ENCODE measurements around the gene GREB1.

GREB1 gene

DNA sequence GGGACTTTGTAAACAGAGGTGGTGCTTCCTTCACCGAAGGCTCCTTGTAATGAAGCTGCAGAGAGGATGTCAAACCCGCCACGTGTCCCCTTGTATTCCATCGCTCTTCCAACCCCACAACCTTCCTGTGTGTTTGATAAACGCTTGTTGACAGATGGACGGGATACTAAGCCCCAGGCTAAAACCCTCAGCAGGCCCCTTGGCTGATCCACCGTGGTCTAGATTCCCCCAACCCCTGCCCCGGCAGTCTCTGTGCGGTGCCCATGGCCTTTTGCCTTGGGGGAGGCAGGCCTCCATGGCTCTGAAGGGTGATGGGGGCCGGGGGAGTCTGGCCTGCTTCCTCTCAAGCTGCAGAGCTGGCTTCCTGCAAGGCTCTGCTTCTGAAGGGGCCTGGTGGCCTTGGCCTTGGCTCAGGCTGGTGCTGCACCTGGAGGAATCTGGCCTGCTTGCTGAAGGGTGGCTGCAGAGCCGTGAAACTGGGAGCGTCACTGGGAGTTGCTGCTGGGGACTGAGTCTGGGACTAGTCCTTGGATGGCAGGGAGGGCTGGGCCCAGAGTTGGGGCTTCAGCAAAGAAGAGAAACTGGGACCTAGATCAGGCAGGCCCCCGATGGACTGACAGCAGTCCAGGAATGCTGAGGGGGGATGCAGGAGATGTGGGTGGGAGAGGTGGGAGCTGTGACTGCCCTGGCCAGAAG lies 145.8 kb downstream of the GREB1 start:
- Histone ChIP-seq H3K4ac (ENCODE audit: low read depth, low read length) (no peak overlapping the region), H3K9me3 (ENCODE audit: insufficient read depth, low read depth, low read length) (peaks cover 3% of the 10 kb centered on the region), H3K79me1 (ENCODE audit: low read length) (no peaks in the 10 kb centered on the region), H3K14ac (ENCODE audit: low read length) (no peak overlapping the region), H3K4me2 (ENCODE audit: low read length) (no peak overlapping the region), H3K4me3 (ENCODE audit: low read depth, low read length) (no peak overlapping the region), H3K27me3 (ENCODE audit: insufficient read depth, low read length) (no peaks in the 10 kb centered on the region), H3K36me3 (ENCODE audit: control insufficient read depth in 1 of 2, insufficient read depth in 2 of 2, low read length in 2 of 2) (no peaks in the 10 kb centered on the region), H2AFZ (ENCODE audit: insufficient read depth, low read length, poor library complexity) (no peak overlapping the region), H2BK120ac (ENCODE audit: insufficient read depth, low read length, poor library complexity) (no peak overlapping the region), H4K12ac (ENCODE audit: low read depth, low read length) (no peak overlapping the region), H3K9ac (ENCODE audit: low read length) (no peak overlapping the region), H3K23ac (ENCODE audit: low read length) (no peak overlapping the region), H3K27ac (ENCODE audit: low read depth, low read length) (no peak overlapping the region), H3K4me1 (ENCODE audit: control insufficient read depth in 1 of 2, insufficient read depth in 2 of 2, low read length in 2 of 2) (peaks cover 0 to 3% of the 10 kb centered on the region in 2 experiments), H4K8ac (ENCODE audit: low read depth, low read length) (no peak overlapping the region), H4K91ac (ENCODE audit: low read depth, low read length) (no peak overlapping the region), H2BK12ac (ENCODE audit: low read length) (no peak overlapping the region), H3K18ac (ENCODE audit: low read length) (no peak overlapping the region), H3K79me2 (ENCODE audit: control insufficient read depth, insufficient read depth, low read length, poor library complexity) (no peaks in the 10 kb centered on the region), H2AK5ac (ENCODE audit: low read length) (no peak overlapping the region), H2BK5ac (ENCODE audit: low read depth, low read length, poor library complexity) (no peak overlapping the region)
- WGBS (ENCODE audit: extremely low coverage, insufficient coverage, insufficient read length): no CpG with 5 or more reads among the region's 13 CpGs
- DNase-seq: no peak

DNA sequence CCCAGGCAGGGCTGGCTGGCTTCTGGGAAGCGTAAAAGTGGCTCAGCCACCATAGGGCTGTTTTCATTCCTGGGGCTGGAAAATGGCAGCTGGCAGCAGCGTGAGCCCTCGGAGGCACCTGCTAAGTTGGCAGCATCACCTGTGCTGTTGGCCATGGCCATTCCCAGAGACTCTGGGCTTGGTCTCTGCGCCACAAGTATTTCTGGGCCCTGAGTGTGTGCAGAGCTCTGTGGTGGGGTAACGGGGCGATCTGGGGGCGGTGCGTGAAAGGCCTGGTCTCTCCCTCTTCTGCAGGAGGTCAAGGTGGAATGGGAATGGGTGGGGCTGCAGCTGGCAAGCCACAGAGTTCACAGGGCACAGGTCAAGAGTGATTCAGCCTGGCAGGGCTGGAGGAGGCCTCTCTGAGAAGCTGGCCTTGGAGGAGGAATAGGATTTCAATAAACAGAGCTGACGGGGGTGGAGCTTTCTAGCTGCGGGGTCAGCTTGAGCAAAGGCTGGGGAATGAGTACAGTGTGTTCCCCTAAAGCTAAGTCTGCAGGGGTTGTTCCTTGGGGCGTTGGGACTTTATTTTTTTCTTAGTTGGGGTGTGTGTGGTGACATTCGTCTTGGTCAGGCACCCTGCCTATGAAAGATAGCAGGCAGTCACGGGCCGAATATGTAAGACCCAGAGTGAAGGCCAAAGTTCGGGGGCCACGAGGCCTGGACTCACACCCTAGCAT lies 146.5 kb downstream of the GREB1 start:
- no peak overlapping the region for H3K4me3 ChIP-seq (ENCODE audit: low read depth, low read length)
- no peak overlapping the region for H3K4me2 ChIP-seq (ENCODE audit: low read length)
- no peak overlapping the region for H3K14ac ChIP-seq (ENCODE audit: low read length)
- WGBS (ENCODE audit: extremely low coverage, insufficient coverage, insufficient read length): no CpG with 5 or more reads among the region's 16 CpGs
- no peak overlapping the region for H2AFZ ChIP-seq (ENCODE audit: insufficient read depth, low read length, poor library complexity)
- H4K8ac ChIP-seq (ENCODE audit: low read depth, low read length): no peak overlapping the region
- no peak overlapping the region for H3K4ac ChIP-seq (ENCODE audit: low read depth, low read length)
- no peak overlapping the region for H2BK5ac ChIP-seq (ENCODE audit: low read depth, low read length, poor library complexity)
- no peaks in the 10 kb centered on the region for H3K79me2 ChIP-seq (ENCODE audit: control insufficient read depth, insufficient read depth, low read length, poor library complexity)
- H3K4me1 ChIP-seq (ENCODE audit: control insufficient read depth in 1 of 2, insufficient read depth in 2 of 2, low read length in 2 of 2): peaks cover 0 to 3% of the 10 kb centered on the region in 2 experiments
- no peak overlapping the region for H3K27ac ChIP-seq (ENCODE audit: low read depth, low read length)
- H3K79me1 ChIP-seq (ENCODE audit: low read length): no peaks in the 10 kb centered on the region
- no peak overlapping the region for H3K9ac ChIP-seq (ENCODE audit: low read length)
- DNase-seq: no peak
- H3K18ac ChIP-seq (ENCODE audit: low read length): no peak overlapping the region
- no peaks in the 10 kb centered on the region for H3K27me3 ChIP-seq (ENCODE audit: insufficient read depth, low read length)
- peaks cover 4% of the 10 kb centered on the region for H3K9me3 ChIP-seq (ENCODE audit: insufficient read depth, low read depth, low read length)
- H4K12ac ChIP-seq (ENCODE audit: low read depth, low read length): no peak overlapping the region
- H2BK12ac ChIP-seq (ENCODE audit: low read length): no peak overlapping the region
- no peak overlapping the region for H3K23ac ChIP-seq (ENCODE audit: low read length)
- H3K36me3 ChIP-seq (ENCODE audit: control insufficient read depth in 1 of 2, insufficient read depth in 2 of 2, low read length in 2 of 2): no peaks in the 10 kb centered on the region
- no peak overlapping the region for H2AK5ac ChIP-seq (ENCODE audit: low read length)
- H2BK120ac ChIP-seq (ENCODE audit: insufficient read depth, low read length, poor library complexity): no peak overlapping the region
- H4K91ac ChIP-seq (ENCODE audit: low read depth, low read length): no peak overlapping the region

DNA sequence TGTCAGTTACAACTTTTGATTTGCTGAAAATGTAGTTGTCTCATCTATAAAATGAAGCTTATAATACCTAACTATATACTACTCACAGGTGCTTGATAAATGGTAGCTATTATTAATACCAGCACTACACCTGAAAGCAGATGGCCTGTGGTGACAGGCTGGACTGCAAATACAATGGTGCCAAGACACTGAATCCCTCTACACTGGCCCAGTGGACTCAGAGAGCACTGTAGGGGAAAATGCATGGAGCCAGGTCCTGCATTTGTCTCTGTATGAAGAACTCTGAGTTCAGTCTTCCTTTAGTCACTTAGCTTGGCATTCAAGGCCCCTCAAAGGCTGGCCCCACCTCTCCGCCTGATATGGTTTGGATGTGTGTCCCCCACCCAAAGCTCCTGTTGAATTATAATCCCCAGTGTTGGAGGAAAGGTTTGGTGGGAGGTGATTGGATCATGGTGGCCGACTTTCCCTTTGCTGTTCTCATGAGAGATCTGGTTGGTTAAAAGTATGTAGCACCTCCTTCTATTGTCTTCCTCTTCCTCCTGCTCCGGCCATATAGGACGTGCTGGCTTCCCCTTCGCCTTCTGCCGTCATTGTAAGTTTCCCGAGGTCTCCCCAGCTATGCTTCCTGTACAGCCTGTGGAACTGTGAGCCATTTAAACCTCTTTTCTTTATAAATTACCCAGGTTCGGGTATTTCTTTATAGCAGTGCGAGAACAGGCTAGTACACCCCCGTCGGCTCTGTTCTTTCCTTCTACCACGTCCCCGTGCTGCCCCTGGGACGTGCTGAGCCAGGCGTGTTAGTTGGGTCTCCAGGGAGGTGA lies 147.3 kb downstream of the GREB1 start:
- no peak overlapping the region for H2BK5ac ChIP-seq (ENCODE audit: low read depth, low read length, poor library complexity)
- no peak overlapping the region for H3K18ac ChIP-seq (ENCODE audit: low read length)
- peaks cover 3% of the 10 kb centered on the region for H3K9me3 ChIP-seq (ENCODE audit: insufficient read depth, low read depth, low read length)
- no peak overlapping the region for H3K27ac ChIP-seq (ENCODE audit: low read depth, low read length)
- H3K23ac ChIP-seq (ENCODE audit: low read length): no peak overlapping the region
- no peak overlapping the region for H3K9ac ChIP-seq (ENCODE audit: low read length)
- H2BK12ac ChIP-seq (ENCODE audit: low read length): no peak overlapping the region
- no peaks in the 10 kb centered on the region for H3K27me3 ChIP-seq (ENCODE audit: insufficient read depth, low read length)
- H3K4me3 ChIP-seq (ENCODE audit: low read depth, low read length): no peak overlapping the region
- no peak overlapping the region for H4K12ac ChIP-seq (ENCODE audit: low read depth, low read length)
- no peak overlapping the region for H4K91ac ChIP-seq (ENCODE audit: low read depth, low read length)
- no peak overlapping the region for H4K8ac ChIP-seq (ENCODE audit: low read depth, low read length)
- WGBS (ENCODE audit: extremely low coverage, insufficient coverage, insufficient read length): no CpG with 5 or more reads among the region's 15 CpGs
- no peak for DNase-seq
- H3K4me2 ChIP-seq (ENCODE audit: low read length): no peak overlapping the region
- peaks cover 0 to 3% of the 10 kb centered on the region in 2 experiments for H3K4me1 ChIP-seq (ENCODE audit: control insufficient read depth in 1 of 2, insufficient read depth in 2 of 2, low read length in 2 of 2)
- no peak overlapping the region for H2AFZ ChIP-seq (ENCODE audit: insufficient read depth, low read length, poor library complexity)
- H2AK5ac ChIP-seq (ENCODE audit: low read length): no peak overlapping the region
- no peak overlapping the region for H3K4ac ChIP-seq (ENCODE audit: low read depth, low read length)
- H3K36me3 ChIP-seq (ENCODE audit: control insufficient read depth in 1 of 2, insufficient read depth in 2 of 2, low read length in 2 of 2): no peaks in the 10 kb centered on the region
- H3K79me1 ChIP-seq (ENCODE audit: low read length): no peaks in the 10 kb centered on the region
- H2BK120ac ChIP-seq (ENCODE audit: insufficient read depth, low read length, poor library complexity): no peak overlapping the region
- no peak overlapping the region for H3K14ac ChIP-seq (ENCODE audit: low read length)
- no peaks in the 10 kb centered on the region for H3K79me2 ChIP-seq (ENCODE audit: control insufficient read depth, insufficient read depth, low read length, poor library complexity)

DNA sequence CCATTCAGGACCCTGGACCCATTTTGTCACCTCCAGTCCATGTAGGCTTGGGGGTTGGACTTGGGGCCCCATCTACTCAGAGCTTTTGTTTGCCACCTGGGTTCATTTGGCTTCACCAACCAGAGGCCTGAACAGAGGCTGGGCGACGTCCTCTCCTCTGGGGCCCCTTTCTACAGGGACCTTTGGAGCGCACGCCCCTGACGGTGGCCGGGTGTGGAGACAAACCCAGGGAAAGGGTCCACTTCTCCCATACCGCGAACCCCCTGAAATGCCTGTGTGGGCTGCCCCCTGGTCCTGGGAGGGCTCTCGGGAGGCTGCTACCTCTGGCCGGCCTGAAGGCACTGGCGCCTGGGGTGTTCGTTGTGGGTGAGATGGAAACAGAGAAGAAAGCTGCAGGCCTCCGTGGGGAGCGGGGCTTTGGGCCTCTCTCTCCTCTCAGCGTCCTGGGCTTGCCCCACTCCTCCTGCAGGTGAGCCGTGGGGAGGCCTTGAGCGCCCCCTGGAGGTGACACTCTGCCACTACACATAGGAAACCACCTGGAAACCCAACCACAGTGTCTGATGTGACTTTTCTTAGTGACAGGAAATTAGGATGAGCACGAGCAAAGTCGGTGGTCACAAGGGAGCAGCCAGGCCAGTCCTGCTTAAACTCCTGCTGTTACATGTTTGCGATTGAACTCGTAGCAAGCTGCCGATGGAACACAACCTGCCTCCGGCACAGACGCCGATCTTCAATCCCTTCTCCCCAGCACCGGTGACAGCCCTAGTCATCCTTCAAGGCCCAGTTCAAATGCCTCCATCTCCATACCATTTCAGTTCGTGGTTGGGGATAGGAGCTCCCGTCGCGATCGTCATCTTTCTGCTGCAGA lies 148.1 kb downstream of the GREB1 start:
- Histone ChIP-seq H3K4ac (ENCODE audit: low read depth, low read length) (no peak overlapping the region), H3K36me3 (ENCODE audit: control insufficient read depth in 1 of 2, insufficient read depth in 2 of 2, low read length in 2 of 2) (no peaks in the 10 kb centered on the region), H3K18ac (ENCODE audit: low read length) (no peak overlapping the region), H3K4me3 (ENCODE audit: low read depth, low read length) (no peak overlapping the region), H2BK12ac (ENCODE audit: low read length) (no peak overlapping the region), H3K9me3 (ENCODE audit: insufficient read depth, low read depth, low read length) (peaks cover 3% of the 10 kb centered on the region), H3K4me1 (ENCODE audit: control insufficient read depth in 1 of 2, insufficient read depth in 2 of 2, low read length in 2 of 2) (peaks cover 0 to 3% of the 10 kb centered on the region in 2 experiments), H3K14ac (ENCODE audit: low read length) (no peak overlapping the region), H2AFZ (ENCODE audit: insufficient read depth, low read length, poor library complexity) (no peak overlapping the region), H3K79me2 (ENCODE audit: control insufficient read depth, insufficient read depth, low read length, poor library complexity) (no peaks in the 10 kb centered on the region), H3K27ac (ENCODE audit: low read depth, low read length) (no peak overlapping the region), H2BK120ac (ENCODE audit: insufficient read depth, low read length, poor library complexity) (no peak overlapping the region), H4K8ac (ENCODE audit: low read depth, low read length) (no peak overlapping the region), H3K9ac (ENCODE audit: low read length) (no peak overlapping the region), H3K4me2 (ENCODE audit: low read length) (no peak overlapping the region), H3K23ac (ENCODE audit: low read length) (no peak overlapping the region), H3K27me3 (ENCODE audit: insufficient read depth, low read length) (no peaks in the 10 kb centered on the region), H4K91ac (ENCODE audit: low read depth, low read length) (no peak overlapping the region), H4K12ac (ENCODE audit: low read depth, low read length) (no peak overlapping the region), H2AK5ac (ENCODE audit: low read length) (no peak overlapping the region), H2BK5ac (ENCODE audit: low read depth, low read length, poor library complexity) (no peak overlapping the region), H3K79me1 (ENCODE audit: low read length) (no peaks in the 10 kb centered on the region)
- no CpG with 5 or more reads among the region's 31 CpGs for WGBS (ENCODE audit: extremely low coverage, insufficient coverage, insufficient read length)
- peak; percentile 47 to 57 for DNase-seq

Data from trophoblast cell (in vitro differentiated cells and primary cell).